Esophagus squamous epithelium (tissue), 5 donors: ENCODE data around the gene ALX4. TPM values are rescaled to one million over a fixed set of nuclear protein-coding genes. Genes with fewer than 3 reads are reported as not detected.

ENCODE experiments used
- DNase-seq: peaks from one replicate; lab custom pipeline; 2025; lab: John Stamatoyannopoulos, UW
- H3K27ac ChIP-seq, 4 donors: fragments of 200-600 bp; sonication (generic); one replicate each; pipeline ENCODE4 v1.5.1; 2016 to 2019; ENCODE audit warnings: mild to moderate bottlenecking in 1 of 4
- H3K27me3 ChIP-seq, 4 donors: fragments of 200-600 bp; sonication (generic); 1 replicate in 3 of 4; 2 replicates in 1 of 4; pipeline versions ENCODE4 v1.5.1 to v1.6.0; 2017 to 2021; ENCODE audit warnings: antibody characterized with exemption in 1 of 4
- H3K36me3 ChIP-seq, 3 donors: fragments of 200-600 bp; sonication (generic); one replicate each; pipeline ENCODE4 v1.5.1; 2016 to 2019
- H3K4me1 ChIP-seq, 3 donors: fragments of 200-600 bp; sonication (generic); one replicate each; pipeline ENCODE4 v1.5.1; 2017 to 2019
- H3K4me3 ChIP-seq, 4 donors: fragments of 200-600 bp; sonication (generic); 1 replicate in 3 of 4; 2 replicates in 1 of 4; pipeline ENCODE4 v1.5.1; 2016 to 2019; ENCODE audit warnings: mild to moderate bottlenecking in 2 of 4, moderate library complexity in 1 of 4
- H3K9me3 ChIP-seq, 3 donors: fragments of 200-600 bp; sonication (generic); one replicate each; pipeline ENCODE4 v1.5.1; 2016 to 2019
- POLR2A ChIP-seq, 4 donors: fragments of 450-650 bp; IDR thresholded peaks; one replicate each; pipeline ENCODE4 v1.6.1; 2017; ENCODE audit warnings: antibody characterized with exemption in 4 of 4, mild to moderate bottlenecking in 4 of 4, moderate library complexity in 3 of 4
- WGBS, 2 donors: methylation state at CpG; one replicate each; pipeline ENCODE4 v1.1.5; 2018; 5-methylcytosine and 5-hydroxymethylcytosine counted together
- intact Hi-C: fragments of 100-400 bp; cut with DNase I; formaldehyde crosslinking; loops from one replicate; pipeline ENCODE4 v1.15.0; 2022
- total RNA-seq, 4 donors: library from RNA; depleted of rRNA; stranded (reverse); fragments of >200 nt; gene quantifications; one replicate each; pipeline ENCODE4 v1.1.0, GENCODE V29; 2016
- TF ChIP-seq, protein P1 (sequence below), 6 experiments: fragments of 450-650 bp in 4 of 6; fragments of 200-600 bp in 2 of 6; sonication (generic) in 2 of 6; IDR thresholded peaks; one replicate each; pipeline ENCODE4 v1.5.1; 2016 to 2019; ENCODE audit warnings: antibody characterized with exemption in 6 of 6, mild to moderate bottlenecking in 4 of 6, moderate library complexity in 4 of 6
- donor health status: DM: yes; HTN: yes; CAD: no.

Gene ALX4
- total RNA-seq, 4 donors from 2014 or later, result not detected

GRCh38 chr11:44288133-44288526, 21.8 kb downstream of the ALX4 start:
- Histone ChIP-seq H3K27ac (no peak overlapping the region), H3K4me3 (no peak overlapping the region), H3K27me3 (no peaks in the 10 kb centered on the region), H3K9me3 (no peaks in the 10 kb centered on the region), H3K36me3 (no peaks in the 10 kb centered on the region), H3K4me1 (peaks cover 0 to 9% (median 0%) of the 10 kb centered on the region in 3 donors)
- intact Hi-C loops, result no loop called here
- DNase-seq, result no peak
- TF ChIP-seq, protein P1, sequence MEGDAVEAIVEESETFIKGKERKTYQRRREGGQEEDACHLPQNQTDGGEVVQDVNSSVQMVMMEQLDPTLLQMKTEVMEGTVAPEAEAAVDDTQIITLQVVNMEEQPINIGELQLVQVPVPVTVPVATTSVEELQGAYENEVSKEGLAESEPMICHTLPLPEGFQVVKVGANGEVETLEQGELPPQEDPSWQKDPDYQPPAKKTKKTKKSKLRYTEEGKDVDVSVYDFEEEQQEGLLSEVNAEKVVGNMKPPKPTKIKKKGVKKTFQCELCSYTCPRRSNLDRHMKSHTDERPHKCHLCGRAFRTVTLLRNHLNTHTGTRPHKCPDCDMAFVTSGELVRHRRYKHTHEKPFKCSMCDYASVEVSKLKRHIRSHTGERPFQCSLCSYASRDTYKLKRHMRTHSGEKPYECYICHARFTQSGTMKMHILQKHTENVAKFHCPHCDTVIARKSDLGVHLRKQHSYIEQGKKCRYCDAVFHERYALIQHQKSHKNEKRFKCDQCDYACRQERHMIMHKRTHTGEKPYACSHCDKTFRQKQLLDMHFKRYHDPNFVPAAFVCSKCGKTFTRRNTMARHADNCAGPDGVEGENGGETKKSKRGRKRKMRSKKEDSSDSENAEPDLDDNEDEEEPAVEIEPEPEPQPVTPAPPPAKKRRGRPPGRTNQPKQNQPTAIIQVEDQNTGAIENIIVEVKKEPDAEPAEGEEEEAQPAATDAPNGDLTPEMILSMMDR (IDR thresholded peaks at IDR 0.05), result no peak
- TF ChIP-seq POLR2A (IDR thresholded peaks at IDR 0.05), result no peak
- 80 to 82% methylated on average over 3 of the region's 3 CpGs for WGBS, 2 donors

- 78 to 84% methylated on average over 9 to 10 of the region's 11 CpGs for WGBS, 2 donors
- DNase-seq, result no peak
Observed at GRCh38 chr11:44286911-44287310, 23.0 kb downstream of the ALX4 start.

GRCh38 chr11:44286268-44286880, 23.6 kb downstream of the ALX4 start:
- H3K4me1 ChIP-seq, result peaks cover 0 to 9% (median 0%) of the 10 kb centered on the region in 3 donors
- no peak for TF ChIP-seq POLR2A (IDR thresholded peaks at IDR 0.05)
- TF ChIP-seq, protein P1 (IDR thresholded peaks at IDR 0.05), result peak; percentile 75 to 93 (median 85)
- no peak overlapping the region for H3K27ac ChIP-seq
- H3K9me3 ChIP-seq, result no peaks in the 10 kb centered on the region
- DNase-seq, result no peak
- no peaks in the 10 kb centered on the region for H3K36me3 ChIP-seq
- H3K4me3 ChIP-seq, result no peak overlapping the region
- no peaks in the 10 kb centered on the region for H3K27me3 ChIP-seq
- WGBS, 2 donors, result 20 to 63% methylated on average over 4 to 8 of the region's 10 CpGs
- intact Hi-C loops, result loop anchor here (2.0 kb wide), 1 partner anchor 250 kb away; no protein-coding TSS in a partner anchor

More at GRCh38 chr11:44286911-44287310, 23.0 kb downstream of the ALX4 start:
- H3K36me3 ChIP-seq, result no peaks in the 10 kb centered on the region
- intact Hi-C loops, result loop anchor here (2.0 kb wide), 1 partner anchor 250 kb away; no protein-coding TSS in a partner anchor
- H3K9me3 ChIP-seq, result no peaks in the 10 kb centered on the region
- no peak overlapping the region for H3K4me3 ChIP-seq
- TF ChIP-seq POLR2A (IDR thresholded peaks at IDR 0.05), result no peak
- TF ChIP-seq, protein P1 (IDR thresholded peaks at IDR 0.05), result no peak
- peaks cover 0 to 9% (median 0%) of the 10 kb centered on the region in 3 donors for H3K4me1 ChIP-seq
- H3K27me3 ChIP-seq, result no peaks in the 10 kb centered on the region
- H3K27ac ChIP-seq, result no peak overlapping the region

DNA sequence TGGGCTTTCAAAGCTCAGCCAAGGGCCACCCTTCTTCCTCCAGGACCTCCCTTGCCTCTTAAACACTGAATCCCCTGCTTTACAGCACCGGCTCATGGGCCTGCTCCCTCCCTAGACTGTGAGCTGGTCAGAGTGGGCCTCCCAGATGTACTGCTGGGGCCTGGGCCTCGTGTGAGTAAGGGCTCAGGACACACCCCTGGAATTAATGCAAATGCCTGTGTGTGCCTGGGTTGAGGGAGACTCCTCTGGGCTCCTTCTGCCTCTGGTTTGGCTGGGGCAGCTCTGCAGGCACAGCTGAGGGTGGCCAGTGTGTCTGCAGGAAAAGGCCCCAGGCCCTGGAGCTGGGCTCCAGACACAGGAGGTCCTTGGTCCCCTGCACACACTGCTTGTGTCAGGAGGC, 24.2 kb downstream of the ALX4 start:
- Histone ChIP-seq H3K27me3 (no peaks in the 10 kb centered on the region), H3K36me3 (no peaks in the 10 kb centered on the region), H3K27ac (no peak overlapping the region), H3K4me1 (peaks cover 0 to 9% (median 0%) of the 10 kb centered on the region in 3 donors), H3K9me3 (no peaks in the 10 kb centered on the region), H3K4me3 (no peak overlapping the region)
- TF ChIP-seq POLR2A (IDR thresholded peaks at IDR 0.05), result no peak
- TF ChIP-seq, protein P1 (IDR thresholded peaks at IDR 0.05), result no peak
- DNase-seq, result no peak
- intact Hi-C loops, result loop anchor here (2.0 kb wide), 1 partner anchor 251 kb away; no protein-coding TSS in a partner anchor
- 20 to 22% methylated on average over 1 of the region's 2 CpGs for WGBS, 2 donors

- no peak for TF ChIP-seq POLR2A (IDR thresholded peaks at IDR 0.05)
- TF ChIP-seq, protein P1 (IDR thresholded peaks at IDR 0.05), result no peak
- intact Hi-C loops, result no loop called here
- DNase-seq, result no peak
- H3K27me3 ChIP-seq, result peaks cover 0 to 5% (median 0%) of the 10 kb centered on the region in 4 donors
- no peak overlapping the region for H3K27ac ChIP-seq
- no peaks in the 10 kb centered on the region for H3K4me1 ChIP-seq
- no peak overlapping the region for H3K4me3 ChIP-seq
- H3K9me3 ChIP-seq, result no peaks in the 10 kb centered on the region
- no peaks in the 10 kb centered on the region for H3K36me3 ChIP-seq
- 70 to 83% methylated on average over 4 to 5 of the region's 5 CpGs for WGBS, 2 donors
Observed at GRCh38 chr11:44282620-44283019, 27.3 kb downstream of the ALX4 start.
